Measurements from ENCODE around the gene GLI1. TPM values are rescaled to one million over a fixed set of nuclear protein-coding genes. Genes with fewer than 3 reads are reported as not detected.

The GLI1 gene
- total and polyA plus RNA-seq, 4 donors: 0.74 to 5.7 (median 2.1) TPM

DNA sequence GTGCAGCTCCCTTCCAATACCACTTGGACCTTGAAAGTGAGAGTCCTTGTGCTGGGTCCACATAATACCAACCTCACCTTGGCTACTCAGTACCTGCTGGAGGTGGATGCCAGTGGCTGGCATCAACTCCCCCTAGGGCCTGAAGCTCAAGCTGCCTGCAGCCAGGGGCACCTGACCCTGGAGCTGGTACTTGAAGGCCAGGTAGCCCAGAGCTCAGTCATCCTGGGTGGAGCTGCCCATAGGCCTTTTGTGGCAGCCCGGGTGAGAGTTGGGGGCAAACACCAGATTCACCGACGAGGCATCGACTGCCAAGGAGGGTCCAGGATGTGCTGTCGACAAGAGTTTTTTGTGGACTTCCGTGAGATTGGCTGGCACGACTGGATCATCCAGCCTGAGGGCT is 10.2 kb upstream of the GLI1 start:
- no peaks in the 10 kb centered on the region for H3K4me1 ChIP-seq (ENCODE audit: control insufficient read depth in 5 of 5, insufficient read depth in 5 of 5, low read length in 5 of 5)
- no peak for DNase-seq
- H3K4me3 ChIP-seq: no peak overlapping the region
- H3K9me3 ChIP-seq (ENCODE audit: control insufficient read depth in 4 of 4, insufficient read depth in 3 of 4, low read length in 3 of 4): no peaks in the 10 kb centered on the region
- H3K9ac ChIP-seq (ENCODE audit: insufficient read depth in 1 of 2, low read length in 2 of 2): no peak overlapping the region
- H3K36me3 ChIP-seq (ENCODE audit: control insufficient read depth in 4 of 4, insufficient read depth in 4 of 4, low read length in 4 of 4): no peaks in the 10 kb centered on the region
- no peak overlapping the region for H3K27ac ChIP-seq (ENCODE audit: low read depth in 1 of 2, low read length in 1 of 2)
- WGBS, 2 donors: 95 to 97% methylated on average over 7 of the region's 7 CpGs
- no peak for TF ChIP-seq CTCF (IDR thresholded peaks at IDR 0.05; ENCODE audit: control extremely low read depth, extremely low read depth)
- ATAC-seq (ENCODE audit: insufficient read depth, low FRiP score): no peak
- no peaks in the 10 kb centered on the region for H3K27me3 ChIP-seq (ENCODE audit: control insufficient read depth in 3 of 3, insufficient read depth in 3 of 3, low read length in 2 of 3)

DNA sequence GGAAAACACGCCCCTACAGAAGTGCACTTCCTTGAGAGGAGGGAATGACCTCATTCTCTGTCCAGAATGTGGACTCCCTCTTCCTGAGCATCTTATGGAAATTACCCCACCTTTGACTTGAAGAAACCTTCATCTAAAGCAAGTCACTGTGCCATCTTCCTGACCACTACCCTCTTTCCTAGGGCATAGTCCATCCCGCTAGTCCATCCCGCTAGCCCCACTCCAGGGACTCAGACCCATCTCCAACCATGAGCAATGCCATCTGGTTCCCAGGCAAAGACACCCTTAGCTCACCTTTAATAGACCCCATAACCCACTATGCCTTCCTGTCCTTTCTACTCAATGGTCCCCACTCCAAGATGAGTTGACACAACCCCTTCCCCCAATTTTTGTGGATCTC is 9.5 kb upstream of the GLI1 start:
- no peaks in the 10 kb centered on the region for H3K27me3 ChIP-seq (ENCODE audit: control insufficient read depth in 3 of 3, insufficient read depth in 3 of 3, low read length in 2 of 3)
- H3K9ac ChIP-seq (ENCODE audit: insufficient read depth in 1 of 2, low read length in 2 of 2): no peak overlapping the region
- no peaks in the 10 kb centered on the region for H3K9me3 ChIP-seq (ENCODE audit: control insufficient read depth in 4 of 4, insufficient read depth in 3 of 4, low read length in 3 of 4)
- DNase-seq (no peak), ATAC-seq (ENCODE audit: insufficient read depth, low FRiP score) (no peak)
- no peak overlapping the region for H3K4me3 ChIP-seq
- H3K4me1 ChIP-seq (ENCODE audit: control insufficient read depth in 5 of 5, insufficient read depth in 5 of 5, low read length in 5 of 5): no peaks in the 10 kb centered on the region
- no peak overlapping the region for H3K27ac ChIP-seq (ENCODE audit: low read depth in 1 of 2, low read length in 1 of 2)
- no peak for TF ChIP-seq CTCF (IDR thresholded peaks at IDR 0.05; ENCODE audit: control extremely low read depth, extremely low read depth)
- H3K36me3 ChIP-seq (ENCODE audit: control insufficient read depth in 4 of 4, insufficient read depth in 4 of 4, low read length in 4 of 4): no peaks in the 10 kb centered on the region
- WGBS, 2 donors: 78 to 97% methylated on average over 3 of the region's 3 CpGs

GRCh38 chr12:57451233-57451778 is 8.3 kb upstream of the GLI1 start:
- Histone ChIP-seq H3K9ac (ENCODE audit: insufficient read depth in 1 of 2, low read length in 2 of 2) (no peak overlapping the region), H3K27ac (ENCODE audit: low read depth in 1 of 2, low read length in 1 of 2) (peak overlapping the region in 1 of 2 donors; percentile 27), H3K36me3 (ENCODE audit: control insufficient read depth in 4 of 4, insufficient read depth in 4 of 4, low read length in 4 of 4) (no peaks in the 10 kb centered on the region), H3K4me1 (ENCODE audit: control insufficient read depth in 5 of 5, insufficient read depth in 5 of 5, low read length in 5 of 5) (no peaks in the 10 kb centered on the region), H3K9me3 (ENCODE audit: control insufficient read depth in 4 of 4, insufficient read depth in 3 of 4, low read length in 3 of 4) (no peaks in the 10 kb centered on the region), H3K27me3 (ENCODE audit: control insufficient read depth in 3 of 3, insufficient read depth in 3 of 3, low read length in 2 of 3) (no peaks in the 10 kb centered on the region), H3K4me3 (no peak overlapping the region)
- ATAC-seq (ENCODE audit: insufficient read depth, low FRiP score) (no peak), DNase-seq (no peak)
- TF ChIP-seq CTCF (IDR thresholded peaks at IDR 0.05; ENCODE audit: control extremely low read depth, extremely low read depth): no peak
- 77 to 83% methylated on average over 6 of the region's 6 CpGs for WGBS, 2 donors
